Right kidney (tissue), 9 donors: Measurements from ENCODE around the gene TBC1D2.
"Not testable (repeated sequence)": the region's sequence is repeated elsewhere in the genome, so short reads cannot be mapped to it uniquely, and the experiment has no call there.

ENCODE experiments used
- DNase-seq: peaks from one replicate; pipeline ENCODE4 v3.0.0-alpha.2; 2016
- long read RNA-seq, 8 donors: transcript quantifications; one replicate each; lab custom pipeline, GENCODE V29; 2026

The TBC1D2 gene
- long read RNA-seq, donor 1, partial matches to known transcripts, result 0 of 2 reads
- long read RNA-seq, donor 1, other reads (novel, unspliced or antisense), result 0 of 2 reads
- long read RNA-seq, donor 2, partial matches to known transcripts, result 0 of 1 reads
- long read RNA-seq, donor 2, other reads (novel, unspliced or antisense), result 0 of 1 reads
- long read RNA-seq, donor 3, result 0 reads
- long read RNA-seq, donor 4, partial matches to known transcripts, result 0 of 2 reads
- long read RNA-seq, donor 4, other reads (novel, unspliced or antisense), result 0 of 2 reads
- long read RNA-seq, donor 5, partial matches to known transcripts, result 0 of 3 reads
- long read RNA-seq, donor 5, other reads (novel, unspliced or antisense), result 0 of 3 reads
- long read RNA-seq, donor 6, partial matches to known transcripts, result 0 of 1 reads
- long read RNA-seq, donor 6, other reads (novel, unspliced or antisense), result 0 of 1 reads
- long read RNA-seq, donor 7, result 0 reads
- long read RNA-seq, donor 8, result 0 reads

GRCh38 chr9:98255578-98256296 is at the start of gene TBC1D2:
Gene TBC1D2, minus strand, starts transcription at chr9:98255649. Its CDS starts 108 bp downstream, at chr9:98255541.
- DNase-seq, result peak; percentile 100

- no peak for DNase-seq
Observed at GRCh38 chr9:98304381-98304780, 48.9 kb upstream of the TBC1D2 start.

- no peak for DNase-seq
Observed at GRCh38 chr9:98303633-98304125, 48.2 kb upstream of the TBC1D2 start.

GRCh38 chr9:98302938-98303632 is 47.6 kb upstream of the TBC1D2 start:
- DNase-seq, result no peak

- no peak for DNase-seq
Observed at GRCh38 chr9:98302150-98302549, 46.7 kb upstream of the TBC1D2 start.

GRCh38 chr9:98300611-98301010 is 45.2 kb upstream of the TBC1D2 start:
- no peak for DNase-seq

- DNase-seq, result no peak
Observed at GRCh38 chr9:98298476-98298875, 43.0 kb upstream of the TBC1D2 start.

GRCh38 chr9:98295824-98296223 is 40.4 kb upstream of the TBC1D2 start:
- DNase-seq, result no peak

GRCh38 chr9:98291820-98292219 is 36.4 kb upstream of the TBC1D2 start:
- DNase-seq, result no peak

GRCh38 chr9:98290411-98290810 is 35.0 kb upstream of the TBC1D2 start:
- DNase-seq, result no peak

- no peak for DNase-seq
Observed at GRCh38 chr9:98289614-98290201, 34.3 kb upstream of the TBC1D2 start.

GRCh38 chr9:98288881-98289280 is 33.4 kb upstream of the TBC1D2 start:
- DNase-seq, result no peak

- no peak for DNase-seq
Observed at GRCh38 chr9:98287384-98287783, 31.9 kb upstream of the TBC1D2 start.

GRCh38 chr9:98285446-98285845 is 30.0 kb upstream of the TBC1D2 start:
- DNase-seq, result no peak

- no peak for DNase-seq
Observed at GRCh38 chr9:98284754-98285153, 29.3 kb upstream of the TBC1D2 start.

GRCh38 chr9:98283143-98283542 is 27.7 kb upstream of the TBC1D2 start:
- not testable (repeated sequence) for DNase-seq

- no peak for DNase-seq
Observed at GRCh38 chr9:98281281-98281680, 25.8 kb upstream of the TBC1D2 start.

- no peak for DNase-seq
Observed at GRCh38 chr9:98280574-98280973, 25.1 kb upstream of the TBC1D2 start.

- DNase-seq, result no peak
Observed at GRCh38 chr9:98280162-98280561, 24.7 kb upstream of the TBC1D2 start.

GRCh38 chr9:98276907-98277469 is 21.5 kb upstream of the TBC1D2 start:
- DNase-seq, result no peak

- no peak for DNase-seq
Observed at GRCh38 chr9:98275159-98275558, 19.7 kb upstream of the TBC1D2 start.

- no peak for DNase-seq
Observed at GRCh38 chr9:98272083-98272482, 16.6 kb upstream of the TBC1D2 start.
